Stimulated activated CD4-positive, alpha-beta T cell treated with anti-CD3 and anti-CD28 coated beads, Interleukin-4, amount 100 ng/mL, for 48 hours (primary cell): Measurements from ENCODE around the gene FMO5.
"Not testable (repeated sequence)": the region's sequence is repeated elsewhere in the genome, so short reads cannot be mapped to it uniquely, and the experiment has no call there.

Source experiments
- DNase-seq, 2 donors: peaks; one replicate each; pipeline ENCODE4 v3.0.0-alpha.2; 2020; ENCODE audit warnings: low read depth in 2 of 2

Gene FMO5

DNA sequence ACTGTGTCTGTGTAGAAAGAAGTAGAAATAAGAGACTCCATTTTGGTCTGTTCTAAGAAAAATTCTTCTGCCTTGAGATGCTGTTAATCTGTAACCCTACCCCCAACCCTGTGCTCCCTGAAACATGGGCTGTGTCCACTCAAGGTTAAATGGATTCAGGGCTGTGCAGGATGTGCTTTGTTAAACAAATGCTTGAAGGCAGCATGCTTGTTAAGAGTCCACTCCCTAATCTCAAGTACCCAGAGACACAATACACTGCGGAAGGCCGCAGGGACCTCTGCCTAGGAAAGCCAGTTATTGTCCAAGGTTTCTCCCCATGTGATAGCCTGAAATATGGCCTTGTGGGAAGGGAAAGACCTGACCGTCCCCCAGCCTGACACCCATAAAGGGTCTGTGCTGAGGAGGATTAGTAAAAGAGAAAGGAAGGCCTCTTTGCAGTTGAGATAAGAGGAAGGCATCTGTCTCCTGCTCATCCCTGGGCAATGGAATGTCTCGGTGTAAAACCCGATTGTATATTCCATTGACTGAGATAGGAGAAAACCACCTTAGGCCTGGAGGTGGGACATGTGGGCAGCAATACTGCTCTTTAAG, 15.1 kb upstream of the FMO5 start:
- not testable (repeated sequence) for DNase-seq

DNA sequence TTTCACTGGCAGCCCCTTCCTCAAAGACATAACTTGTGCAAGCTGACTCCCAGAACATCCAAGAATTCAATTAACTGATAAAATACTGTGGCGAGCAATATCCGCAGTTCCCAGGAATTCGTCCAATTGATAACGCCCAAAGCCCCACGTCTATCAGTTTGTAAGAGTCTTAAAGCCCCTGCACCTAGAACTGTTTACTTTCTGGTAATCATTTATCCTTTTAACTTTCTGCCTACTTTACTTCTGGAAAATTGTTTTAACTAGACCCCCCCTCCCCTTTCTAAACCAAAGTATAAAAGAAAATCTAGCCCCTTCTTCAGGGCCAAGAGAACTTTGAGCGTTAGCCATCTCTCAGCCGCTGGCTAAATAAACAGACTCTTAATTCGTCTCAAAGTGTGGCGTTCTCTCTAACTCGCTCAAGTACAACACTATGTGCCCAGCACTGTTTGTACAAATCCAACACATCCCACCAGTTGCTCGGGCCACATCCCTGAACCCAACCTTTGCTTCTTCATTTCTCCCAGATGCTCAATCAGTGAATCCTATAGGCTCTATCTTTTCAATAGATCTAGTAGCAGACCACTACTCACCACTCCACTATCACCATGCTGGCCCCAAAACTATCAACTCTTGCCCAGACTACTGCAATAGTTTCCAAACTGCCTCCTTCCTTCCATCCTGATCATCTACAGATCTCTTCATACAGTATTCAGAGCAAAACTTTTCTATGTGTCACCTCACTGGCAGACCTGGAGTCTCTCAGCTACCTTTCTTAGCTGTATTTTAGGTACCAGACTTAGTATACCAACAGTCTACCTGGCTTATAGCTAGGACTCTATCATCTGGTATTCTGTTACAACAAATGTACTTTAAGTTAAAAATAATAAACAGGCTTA, 14.0 kb upstream of the FMO5 start:
- no peak for DNase-seq

DNA sequence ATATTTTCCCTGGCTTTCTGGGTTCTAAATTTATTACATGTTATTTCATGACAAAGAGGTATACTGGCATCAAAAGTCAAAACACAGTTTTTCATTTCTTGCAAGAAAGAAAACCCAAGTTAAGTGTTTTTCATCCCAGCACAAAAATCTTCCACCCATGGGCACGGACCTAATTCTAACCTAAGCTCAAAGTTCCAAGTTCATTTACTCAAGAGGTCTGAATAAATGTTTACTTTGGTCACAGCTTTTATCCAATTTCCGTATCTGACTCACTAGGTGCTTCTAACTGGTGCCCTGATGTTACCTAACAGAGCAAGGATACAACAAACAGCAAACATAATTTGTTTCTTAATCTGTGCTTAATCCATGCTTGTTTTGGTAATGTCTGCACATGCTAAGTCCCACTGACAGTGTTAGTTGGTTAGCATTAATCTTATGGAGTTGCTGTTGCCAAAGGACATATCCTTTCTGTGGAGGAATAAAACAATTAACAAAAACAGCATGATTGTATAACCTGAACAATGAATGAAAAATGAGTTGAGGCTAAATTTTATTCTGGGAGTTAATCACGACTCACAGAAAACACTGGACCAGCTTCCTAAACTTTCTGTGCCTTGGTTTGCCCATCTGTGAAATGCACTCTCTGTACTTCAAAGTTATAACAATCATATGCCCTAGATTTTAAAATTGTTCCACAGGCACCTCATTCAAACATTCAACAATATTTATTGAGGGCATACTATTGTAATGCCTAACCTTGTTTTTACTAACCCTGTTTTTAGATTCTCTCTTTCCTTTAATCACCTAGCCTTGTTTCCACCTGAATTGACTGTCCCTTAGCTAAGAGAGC, 13.1 kb upstream of the FMO5 start:
- DNase-seq = no peak

GRCh38 chr1:147236959-147237791, 12.0 kb upstream of the FMO5 start:
- no peak for DNase-seq

DNA sequence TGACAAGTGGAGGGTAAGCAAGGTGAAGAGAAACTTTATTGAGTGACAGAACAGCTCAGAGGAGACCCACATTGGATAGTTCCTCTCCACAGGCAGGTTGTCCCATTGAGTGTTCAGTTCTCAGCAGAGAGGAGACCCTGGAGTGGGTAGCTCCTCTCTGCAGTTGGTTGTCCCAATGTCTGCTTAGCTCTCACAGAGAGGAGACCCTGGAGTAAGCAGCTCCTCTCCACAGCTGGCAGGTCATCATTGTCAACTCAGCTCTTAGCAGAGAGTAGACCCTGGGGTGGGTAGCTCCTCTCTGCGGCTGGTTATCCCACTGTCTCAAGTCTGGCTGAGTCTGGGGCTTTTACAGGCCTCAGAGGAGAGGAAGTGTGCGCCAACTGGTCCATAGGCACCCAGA, 11.3 kb upstream of the FMO5 start:
- no peak for DNase-seq

DNA sequence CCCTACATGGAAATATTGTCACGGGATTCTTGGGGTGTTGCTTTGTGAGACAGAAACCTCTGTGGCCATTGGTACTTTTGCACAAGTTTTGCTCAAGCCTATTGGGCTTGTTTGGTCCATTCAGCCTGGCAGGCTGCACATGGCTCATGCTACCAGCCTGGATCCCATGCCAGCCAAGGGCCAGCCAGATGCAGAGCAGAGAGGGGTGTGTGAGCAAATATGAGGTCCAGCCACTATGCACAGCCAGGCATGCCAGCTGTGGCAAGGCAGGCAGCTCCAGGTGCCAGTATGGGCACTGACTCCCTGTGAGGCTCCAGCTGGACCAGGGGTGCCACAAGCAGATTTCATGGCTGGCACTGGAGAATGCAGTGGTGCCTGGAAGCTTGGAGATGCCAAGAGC, 10.7 kb upstream of the FMO5 start:
- DNase-seq = no peak

DNA sequence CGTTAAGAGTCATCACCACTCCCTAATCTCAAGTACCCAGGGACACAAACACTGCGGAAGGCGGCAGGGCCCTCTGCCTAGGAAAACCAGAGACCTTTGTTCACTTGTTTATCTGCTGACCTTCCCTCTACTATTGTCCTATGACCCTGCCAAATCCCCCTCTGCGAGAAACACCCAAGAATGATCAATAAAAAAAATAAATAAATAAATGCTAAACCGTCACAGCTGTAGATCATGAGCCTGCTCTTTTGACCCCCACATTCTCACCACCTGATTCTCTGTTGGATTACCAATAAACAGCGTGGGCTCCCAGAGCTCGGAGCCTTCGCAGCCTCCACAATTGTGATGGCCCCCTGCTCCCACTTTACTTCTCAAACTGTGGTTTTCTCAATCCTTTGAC, 8.8 kb upstream of the FMO5 start:
- DNase-seq = not testable (repeated sequence)

GRCh38 chr1:147231032-147231431, 5.9 kb upstream of the FMO5 start:
- DNase-seq = not testable (repeated sequence)

- no peak for DNase-seq
Measured at GRCh38 chr1:147223740-147224615, 1.2 kb downstream of the FMO5 start.

DNA sequence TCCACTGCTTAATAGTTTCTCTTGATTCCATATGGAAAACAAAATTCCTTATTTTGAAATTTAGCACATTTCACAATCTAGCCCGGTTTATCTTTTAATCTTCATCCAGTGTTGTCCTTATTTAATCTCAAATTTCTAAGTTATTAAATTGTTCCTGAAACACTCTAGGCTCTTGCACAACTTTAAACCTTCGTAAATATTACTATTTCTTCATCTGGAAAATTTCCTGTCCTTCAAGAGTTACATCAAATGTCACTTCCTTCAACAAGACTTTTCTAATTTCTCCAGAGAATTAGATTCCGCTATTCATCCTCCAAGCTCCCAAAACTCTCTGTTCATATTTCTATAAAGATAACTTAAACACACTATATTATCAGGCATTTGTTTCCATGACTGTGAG, 6.5 kb downstream of the FMO5 start:
- no peak for DNase-seq

GRCh38 chr1:147217141-147217540, 8.0 kb downstream of the FMO5 start:
- DNase-seq = no peak

- DNase-seq = no peak
Measured at GRCh38 chr1:147216124-147216523, 9.0 kb downstream of the FMO5 start.

DNA sequence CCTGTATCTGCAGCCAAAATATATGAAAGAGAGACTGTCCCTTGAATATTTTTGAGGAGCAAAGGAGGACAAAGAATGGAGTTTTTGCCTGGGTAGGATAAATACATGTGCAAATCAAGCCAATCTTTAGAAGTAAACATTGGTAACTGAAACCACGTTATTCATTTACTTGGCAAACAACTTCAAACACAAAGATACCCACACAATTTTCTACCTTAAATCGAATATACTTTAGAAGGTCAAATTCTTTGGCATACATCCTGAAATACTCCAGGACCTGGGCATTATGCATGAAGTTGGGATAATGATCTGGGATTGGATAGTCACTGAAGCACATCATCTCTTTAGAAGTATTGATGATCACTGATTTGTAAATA, 9.6 kb downstream of the FMO5 start:
- no peak for DNase-seq

GRCh38 chr1:147214842-147215539, 10.1 kb downstream of the FMO5 start:
- DNase-seq = no peak

DNA sequence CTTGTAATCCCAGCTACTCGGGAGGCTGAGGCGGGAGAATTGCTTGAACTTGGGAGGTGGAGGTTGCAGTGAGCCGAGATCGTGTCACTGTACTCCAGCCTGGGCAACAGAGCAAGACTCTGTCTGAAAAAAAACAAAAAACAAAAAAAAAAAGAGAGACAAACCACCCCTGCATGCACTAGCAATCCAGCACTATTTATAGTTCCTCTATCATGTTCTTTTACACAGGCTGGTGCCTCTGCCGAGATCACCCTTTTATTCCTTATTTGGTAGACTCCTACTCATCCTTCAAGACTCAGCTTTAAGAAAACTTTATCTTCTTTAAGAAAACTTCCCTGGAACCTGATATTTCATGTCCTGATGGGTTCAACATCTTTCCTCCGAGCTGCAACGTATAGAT, 10.8 kb downstream of the FMO5 start:
- DNase-seq = no peak

DNA sequence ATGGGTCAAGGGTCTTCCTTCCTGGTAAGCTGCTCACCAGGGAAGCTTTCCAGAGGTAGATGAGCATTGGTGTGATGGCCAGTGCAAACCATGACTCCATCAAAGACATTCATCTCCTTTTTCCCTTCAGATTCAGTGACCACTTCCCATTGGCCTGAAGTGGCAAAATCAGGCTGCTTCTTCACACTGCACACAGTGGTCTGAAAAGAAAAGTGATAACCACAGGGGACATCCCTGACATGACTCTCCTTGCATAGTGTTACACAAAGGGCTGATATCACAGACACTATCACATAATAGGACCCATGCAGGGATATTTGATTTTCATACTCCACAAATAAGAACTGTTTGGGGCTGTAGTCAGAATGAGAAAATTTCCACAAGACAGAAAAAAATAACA, 11.9 kb downstream of the FMO5 start:
- no peak for DNase-seq

DNA sequence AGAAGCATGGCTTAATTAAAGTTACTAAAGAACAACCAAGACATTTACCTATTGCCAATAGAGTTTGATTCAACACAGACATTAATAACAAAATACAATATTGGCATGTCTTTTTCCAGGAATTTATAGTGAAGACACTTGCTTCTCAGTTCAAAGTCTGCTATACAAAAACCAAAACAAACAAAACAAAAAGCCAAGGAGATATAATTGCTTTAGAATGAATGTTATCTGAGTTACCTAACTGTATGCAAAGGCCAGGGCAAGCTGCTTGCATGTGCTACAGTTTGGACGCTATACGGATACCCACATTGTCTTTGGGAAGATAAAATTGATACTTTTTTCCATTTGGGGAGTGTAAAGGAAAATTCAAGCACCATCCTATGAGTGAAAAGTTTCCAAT, 13.6 kb downstream of the FMO5 start:
- DNase-seq = no peak

GRCh38 chr1:147210987-147211386, 14.2 kb downstream of the FMO5 start:
- no peak for DNase-seq

GRCh38 chr1:147209825-147210821, 15.0 kb downstream of the FMO5 start:
- DNase-seq = no peak
